NCI-H1436 treated with DMSO at 0.1 percent for 48 hours (cell line): ENCODE results near the gene GRM4.

Experiments
- DNase-seq: peaks from one replicate; lab custom pipeline; 2025; lab: John Stamatoyannopoulos, UW

Gene GRM4

GRCh38 chr6:34062815-34063214 is 83.1 kb downstream of the GRM4 start:
- no peak for DNase-seq

GRCh38 chr6:34062156-34062555 is 83.7 kb downstream of the GRM4 start:
- no peak for DNase-seq

- DNase-seq = no peak
These were observed 84.5 kb downstream of the GRM4 start for GRCh38 chr6:34061348-34061747.

GRCh38 chr6:34059914-34060313 is 86.0 kb downstream of the GRM4 start:
- DNase-seq = no peak

- no peak for DNase-seq
These were observed 86.7 kb downstream of the GRM4 start for GRCh38 chr6:34059136-34059731.

GRCh38 chr6:34057790-34058189 is 88.1 kb downstream of the GRM4 start:
- no peak for DNase-seq

GRCh38 chr6:34057191-34057590 is 88.7 kb downstream of the GRM4 start:
- DNase-seq = no peak

- DNase-seq = no peak
These were observed 89.4 kb downstream of the GRM4 start for GRCh38 chr6:34056305-34057108.

GRCh38 chr6:34055223-34055933 is 90.5 kb downstream of the GRM4 start:
- no peak for DNase-seq

- peak; percentile 33 for DNase-seq
These were observed 92.2 kb downstream of the GRM4 start for GRCh38 chr6:34053721-34054120.

- DNase-seq = no peak
These were observed 92.8 kb downstream of the GRM4 start for GRCh38 chr6:34052918-34053608.

- DNase-seq = no peak
These were observed 93.6 kb downstream of the GRM4 start for GRCh38 chr6:34052071-34052825.

GRCh38 chr6:34051331-34051919 is 94.5 kb downstream of the GRM4 start:
- DNase-seq = no peak

GRCh38 chr6:34050691-34051090 is 95.2 kb downstream of the GRM4 start:
- no peak for DNase-seq

GRCh38 chr6:34049395-34050342 is 96.2 kb downstream of the GRM4 start:
- no peak for DNase-seq

- DNase-seq = no peak
These were observed 97.7 kb downstream of the GRM4 start for GRCh38 chr6:34047913-34048867.

GRCh38 chr6:34046617-34047016 is 99.3 kb downstream of the GRM4 start:
- no peak for DNase-seq

- DNase-seq = no peak
These were observed 100.1 kb downstream of the GRM4 start for GRCh38 chr6:34045771-34046170.
